GM23338 (cell line): ENCODE data around the gene ACOT6. TPM values are rescaled to one million over a fixed set of nuclear protein-coding genes. Genes with fewer than 3 reads are reported as not detected.

Source experiments
- ATAC-seq: fragments of 200-7000 bp; cut with Tn5 transposase; 3 replicates; pipeline ENCODE4 v1.9.1; 2020
- DNase-seq: peaks from one replicate; pipeline ENCODE4 v3.0.0-alpha.2; 2015; ENCODE audit warnings: low spot score
- H2AFZ ChIP-seq: fragments of 200-600 bp; sonication (generic); 2 replicates; pipeline ENCODE4 v1.8.0; 2016; ENCODE audit warnings: antibody characterized with exemption, mild to moderate bottlenecking, moderate library complexity
- H3F3A ChIP-seq: fragments of 200-600 bp; sonication (generic); replicated peaks from 2 replicates; pipeline ENCODE4 v1.8.0; 2017; ENCODE audit warnings: antibody characterized with exemption, mixed run types, low read depth
- H3K27ac ChIP-seq: fragments of 200-600 bp; sonication (generic); 2 replicates; pipeline ENCODE4 v1.6.1; 2016; ENCODE audit warnings: low read depth
- H3K27me3 ChIP-seq: fragments of 200-600 bp; sonication (generic); 2 replicates; pipeline ENCODE4 v1.8.0; 2016; ENCODE audit warnings: mild to moderate bottlenecking, mixed run types, moderate library complexity; ENCODE audit not compliant: insufficient read depth
- H3K36me3 ChIP-seq: fragments of 200-600 bp; sonication (generic); 2 replicates; pipeline ENCODE4 v1.8.0; 2016; ENCODE audit warnings: mild to moderate bottlenecking; ENCODE audit not compliant: insufficient read depth
- H3K4me1 ChIP-seq: fragments of 200-600 bp; sonication (generic); 2 replicates; pipeline ENCODE4 v1.8.0; 2016; ENCODE audit warnings: mild to moderate bottlenecking, moderate library complexity; ENCODE audit not compliant: insufficient read depth
- H3K4me2 ChIP-seq: fragments of 200-600 bp; sonication (generic); 2 replicates; pipeline ENCODE4 v1.7.1; 2017; ENCODE audit warnings: mixed run types
- H3K4me3 ChIP-seq: fragments of 200-600 bp; sonication (generic); 2 replicates; pipeline ENCODE4 v1.6.1; 2016; ENCODE audit warnings: mixed run types
- H3K79me2 ChIP-seq: fragments of 200-600 bp; sonication (generic); replicated peaks from 2 replicates; pipeline ENCODE4 v1.8.0; 2017; ENCODE audit warnings: mild to moderate bottlenecking; ENCODE audit not compliant: insufficient read depth
- H3K9me2 ChIP-seq: fragments of 200-600 bp; sonication (generic); 2 replicates; pipeline ENCODE4 v1.8.0; 2017; ENCODE audit not compliant: insufficient read depth
- H4K20me1 ChIP-seq: fragments of 200-600 bp; sonication (generic); replicated peaks from 2 replicates; pipeline ENCODE4 v1.8.0; 2017; ENCODE audit warnings: mild to moderate bottlenecking; ENCODE audit not compliant: insufficient read depth
- H3K27ac Mint-ChIP-seq: 2 replicates; pipeline ENCODE4 v1.8.0; 2020; ENCODE audit warnings: inconsistent platforms, mild to moderate bottlenecking, moderate library complexity, mixed read lengths
- H3K27me3 Mint-ChIP-seq: 3 replicates; pipeline ENCODE4 v1.8.0; 2022; ENCODE audit warnings: low read depth, mild to moderate bottlenecking, moderate library complexity, mixed read lengths, inconsistent platforms; ENCODE audit not compliant: insufficient read depth, poor library complexity
- H3K36me3 Mint-ChIP-seq: 3 replicates; pipeline ENCODE4 v1.8.0; 2021; ENCODE audit warnings: low read depth, mild to moderate bottlenecking, inconsistent platforms, moderate library complexity, mixed read lengths
- H3K4me1 Mint-ChIP-seq: 3 replicates; pipeline ENCODE4 v1.8.0; 2020; ENCODE audit warnings: mild to moderate bottlenecking, inconsistent platforms, mixed read lengths
- H3K4me3 Mint-ChIP-seq: 3 replicates; pipeline ENCODE4 v1.8.0; 2021; ENCODE audit warnings: moderate library complexity, mild to moderate bottlenecking, inconsistent platforms, mixed read lengths
- H3K9me3 Mint-ChIP-seq: 3 replicates; pipeline ENCODE4 v1.8.0; 2020; ENCODE audit warnings: moderate library complexity, mild to moderate bottlenecking, inconsistent platforms, mixed read lengths
- CREB1 ChIP-seq: fragments of 250-450 bp; sonication (Bioruptor Pico); IDR thresholded peaks from 2 replicates; pipeline ENCODE4 v1.5.0; 2020; ENCODE audit warnings: low read depth, mild to moderate bottlenecking, moderate library complexity
- ETS1 ChIP-seq: IDR thresholded peaks from 2 replicates; pipeline ENCODE4 v1.6.1; 2016; ENCODE audit warnings: antibody characterized with exemption
- EZH2 ChIP-seq: fragments of 200-600 bp; sonication (generic); IDR thresholded peaks from one replicate; pipeline ENCODE4 v1.8.0; 2017; ENCODE audit warnings: antibody characterized with exemption, mild to moderate bottlenecking, low read depth; ENCODE audit not compliant: unreplicated experiment
- EZH2phosphoT487 ChIP-seq: fragments of 200-600 bp; sonication (generic); IDR thresholded peaks from one replicate; pipeline ENCODE4 v1.8.1; 2018; ENCODE audit warnings: antibody characterized with exemption; ENCODE audit not compliant: unreplicated experiment
- JUNB ChIP-seq: IDR thresholded peaks from one replicate; pipeline ENCODE4 v1.6.1; 2016; ENCODE audit warnings: antibody characterized with exemption; ENCODE audit not compliant: unreplicated experiment
- NANOG ChIP-seq: IDR thresholded peaks from 2 replicates; pipeline ENCODE4 v1.6.1; 2016; ENCODE audit warnings: antibody characterized with exemption, borderline replicate concordance
- POLR2AphosphoS5 ChIP-seq: IDR thresholded peaks from 2 replicates; pipeline ENCODE4 v1.6.1; 2016; ENCODE audit warnings: antibody characterized with exemption, low read depth
- STAT1 ChIP-seq: IDR thresholded peaks from one replicate; pipeline ENCODE4 v1.6.1; 2016; ENCODE audit warnings: antibody characterized with exemption; ENCODE audit not compliant: unreplicated experiment
- ZNF114 ChIP-seq: fragments of 250-450 bp; sonication (Bioruptor Pico); IDR thresholded peaks from 2 replicates; pipeline ENCODE4 v1.5.0; 2020; ENCODE audit warnings: mild to moderate bottlenecking, moderate library complexity
- ZNF331 ChIP-seq: fragments of 250-450 bp; sonication (Bioruptor Pico); IDR thresholded peaks from 2 replicates; pipeline ENCODE4 v1.5.0; 2020; ENCODE audit warnings: low read depth, mild to moderate bottlenecking, moderate library complexity
- ZNF462 ChIP-seq: fragments of 250-450 bp; sonication (Bioruptor Pico); IDR thresholded peaks from 2 replicates; pipeline ENCODE4 v1.5.0; 2020; ENCODE audit warnings: mild to moderate bottlenecking, moderate library complexity
- polyA plus RNA-seq: library from polyadenylated mRNA; unstranded; fragments of >200 nt; fragmentation: Nextera tagmentation; extraction: Ambion mirVana; gene quantifications from 2 replicates; pipeline ENCODE4 v1.2.1, GENCODE V29; 2016
- total RNA-seq: library from RNA; depleted of rRNA; stranded (reverse); fragments of >200 nt; shearing (Covaris generic); gene quantifications from 2 replicates; pipeline ENCODE4 v1.2.3, GENCODE V29; 2014
- TF ChIP-seq, protein P1 (sequence below): IDR thresholded peaks from one replicate; pipeline ENCODE4 v1.6.1; 2018; ENCODE audit warnings: antibody characterized with exemption; ENCODE audit not compliant: unreplicated experiment
- TF ChIP-seq, protein P2 (sequence below), 2 experiments: fragments of 200-600 bp in 1 of 2; sonication (generic) in 1 of 2; conservative IDR thresholded peaks; 2 replicates each; pipeline versions ENCODE4 v1.5.1 to v1.6.1; 2016 to 2017; ENCODE audit warnings: antibody characterized with exemption in 2 of 2, low read depth in 2 of 2, mild to moderate bottlenecking in 2 of 2, moderate library complexity in 1 of 2

Gene ACOT6
- total and polyA plus RNA-seq, 2 experiments from 2014 or later, result 0.44 to 0.83 TPM

GRCh38 chr14:73616831-73617230, 4.5 kb downstream of the ACOT6 start:
- H3K27me3 Mint-ChIP-seq, result peaks cover 15% of the 10 kb centered on the region
- Histone ChIP-seq H2AFZ (no peak overlapping the region), H3K4me1 (peaks cover 7% of the 10 kb centered on the region; the same call in 1 of the 2 replicates), H3K79me2 (no peaks in the 10 kb centered on the region), H4K20me1 (0 out of 2 replicates have a peak, but pooled peaks cover 3% of the 10 kb centered on the region), H3K4me3 (no peak overlapping the region), H3K4me2 (no peak overlapping the region), H3K27ac (no peak overlapping the region), H3K36me3 (no peaks in the 10 kb centered on the region), H3K27me3 (peaks cover 17% of the 10 kb centered on the region), H3K9me2 (no peaks in the 10 kb centered on the region), H3F3A (peaks cover 8% of the 10 kb centered on the region; the same call in 1 of the 2 replicates)
- DNase-seq, result no peak
- H3K9me3 Mint-ChIP-seq, result no peaks in the 10 kb centered on the region
- TF ChIP-seq JUNB, result no peak
- TF ChIP-seq POLR2AphosphoS5, result no peak
- TF ChIP-seq ZNF114 (CRISPR knock-in tag), result no peak
- TF ChIP-seq NANOG, result no peak
- TF ChIP-seq EZH2, result no peak
- TF ChIP-seq, protein P1, sequence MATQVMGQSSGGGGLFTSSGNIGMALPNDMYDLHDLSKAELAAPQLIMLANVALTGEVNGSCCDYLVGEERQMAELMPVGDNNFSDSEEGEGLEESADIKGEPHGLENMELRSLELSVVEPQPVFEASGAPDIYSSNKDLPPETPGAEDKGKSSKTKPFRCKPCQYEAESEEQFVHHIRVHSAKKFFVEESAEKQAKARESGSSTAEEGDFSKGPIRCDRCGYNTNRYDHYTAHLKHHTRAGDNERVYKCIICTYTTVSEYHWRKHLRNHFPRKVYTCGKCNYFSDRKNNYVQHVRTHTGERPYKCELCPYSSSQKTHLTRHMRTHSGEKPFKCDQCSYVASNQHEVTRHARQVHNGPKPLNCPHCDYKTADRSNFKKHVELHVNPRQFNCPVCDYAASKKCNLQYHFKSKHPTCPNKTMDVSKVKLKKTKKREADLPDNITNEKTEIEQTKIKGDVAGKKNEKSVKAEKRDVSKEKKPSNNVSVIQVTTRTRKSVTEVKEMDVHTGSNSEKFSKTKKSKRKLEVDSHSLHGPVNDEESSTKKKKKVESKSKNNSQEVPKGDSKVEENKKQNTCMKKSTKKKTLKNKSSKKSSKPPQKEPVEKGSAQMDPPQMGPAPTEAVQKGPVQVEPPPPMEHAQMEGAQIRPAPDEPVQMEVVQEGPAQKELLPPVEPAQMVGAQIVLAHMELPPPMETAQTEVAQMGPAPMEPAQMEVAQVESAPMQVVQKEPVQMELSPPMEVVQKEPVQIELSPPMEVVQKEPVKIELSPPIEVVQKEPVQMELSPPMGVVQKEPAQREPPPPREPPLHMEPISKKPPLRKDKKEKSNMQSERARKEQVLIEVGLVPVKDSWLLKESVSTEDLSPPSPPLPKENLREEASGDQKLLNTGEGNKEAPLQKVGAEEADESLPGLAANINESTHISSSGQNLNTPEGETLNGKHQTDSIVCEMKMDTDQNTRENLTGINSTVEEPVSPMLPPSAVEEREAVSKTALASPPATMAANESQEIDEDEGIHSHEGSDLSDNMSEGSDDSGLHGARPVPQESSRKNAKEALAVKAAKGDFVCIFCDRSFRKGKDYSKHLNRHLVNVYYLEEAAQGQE, result no peak
- TF ChIP-seq EZH2phosphoT487, result no peak
- no peak for TF ChIP-seq ZNF462 (CRISPR knock-in tag)
- TF ChIP-seq ZNF331, result no peak
- no peak for TF ChIP-seq STAT1
- TF ChIP-seq, protein P2, sequence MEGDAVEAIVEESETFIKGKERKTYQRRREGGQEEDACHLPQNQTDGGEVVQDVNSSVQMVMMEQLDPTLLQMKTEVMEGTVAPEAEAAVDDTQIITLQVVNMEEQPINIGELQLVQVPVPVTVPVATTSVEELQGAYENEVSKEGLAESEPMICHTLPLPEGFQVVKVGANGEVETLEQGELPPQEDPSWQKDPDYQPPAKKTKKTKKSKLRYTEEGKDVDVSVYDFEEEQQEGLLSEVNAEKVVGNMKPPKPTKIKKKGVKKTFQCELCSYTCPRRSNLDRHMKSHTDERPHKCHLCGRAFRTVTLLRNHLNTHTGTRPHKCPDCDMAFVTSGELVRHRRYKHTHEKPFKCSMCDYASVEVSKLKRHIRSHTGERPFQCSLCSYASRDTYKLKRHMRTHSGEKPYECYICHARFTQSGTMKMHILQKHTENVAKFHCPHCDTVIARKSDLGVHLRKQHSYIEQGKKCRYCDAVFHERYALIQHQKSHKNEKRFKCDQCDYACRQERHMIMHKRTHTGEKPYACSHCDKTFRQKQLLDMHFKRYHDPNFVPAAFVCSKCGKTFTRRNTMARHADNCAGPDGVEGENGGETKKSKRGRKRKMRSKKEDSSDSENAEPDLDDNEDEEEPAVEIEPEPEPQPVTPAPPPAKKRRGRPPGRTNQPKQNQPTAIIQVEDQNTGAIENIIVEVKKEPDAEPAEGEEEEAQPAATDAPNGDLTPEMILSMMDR (conservative IDR thresholded peaks at IDR 0.05; ENCODE audit: low read depth in 2 of 2), result no peak
- no peak for TF ChIP-seq CREB1 (CRISPR knock-in tag)
- TF ChIP-seq ETS1, result no peak
- H3K27ac Mint-ChIP-seq, result no peak overlapping the region
- H3K4me1 Mint-ChIP-seq, result peaks cover 7% of the 10 kb centered on the region
- no peaks in the 10 kb centered on the region for H3K36me3 Mint-ChIP-seq
- ATAC-seq, result no peak
- H3K4me3 Mint-ChIP-seq, result no peak overlapping the region
